Retinal pigment epithelial cell (primary cell): ENCODE data around the gene LCE1C.

Source experiments
- DNase-seq: peaks from one replicate; pipeline ENCODE4 v3.0.0-alpha.2; 2010; ENCODE audit warnings: low read depth
- H3K4me3 ChIP-seq: 2 replicates; pipeline ENCODE4 v1.5.1; 2011; ENCODE audit warnings: mild to moderate bottlenecking, low read length, control low read depth, moderate library complexity
- TF ChIP-seq, protein P1 (sequence below): conservative IDR thresholded peaks from 2 replicates; pipeline ENCODE4 v1.5.1; 2011; ENCODE audit warnings: low read depth, low read length, control low read depth, inconsistent platforms

LCE1C gene, protein sequence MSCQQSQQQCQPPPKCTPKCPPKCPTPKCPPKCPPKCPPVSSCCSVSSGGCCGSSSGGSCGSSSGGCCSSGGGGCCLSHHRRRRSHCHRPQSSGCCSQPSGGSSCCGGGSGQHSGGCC

DNA sequence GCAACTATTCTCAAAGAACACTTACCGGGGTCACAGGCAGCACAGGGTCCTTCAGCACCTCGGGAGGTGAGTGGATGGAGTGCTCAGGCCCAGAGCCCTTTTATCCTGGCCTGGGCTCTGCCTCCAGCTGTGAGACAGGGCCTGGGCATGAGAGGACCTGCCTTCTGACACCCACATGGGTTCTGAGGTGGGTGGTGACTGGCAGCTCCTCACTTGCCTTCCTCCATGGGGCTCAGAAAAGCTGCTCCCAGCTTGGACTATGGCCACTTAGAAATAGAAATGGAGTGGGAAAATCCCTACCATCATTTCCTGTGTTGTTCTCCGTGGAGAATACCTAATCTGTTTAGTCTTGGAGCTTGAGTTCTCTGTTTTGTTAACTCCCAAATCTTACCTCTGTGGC lies at the start of gene LCE1C:
LCE1C (minus strand) TSS at position 76 of the 400 bp plus-strand sequence. CDS start 1,173 bp downstream, outside the sequence.
- no peak for DNase-seq
- TF ChIP-seq, protein P1, sequence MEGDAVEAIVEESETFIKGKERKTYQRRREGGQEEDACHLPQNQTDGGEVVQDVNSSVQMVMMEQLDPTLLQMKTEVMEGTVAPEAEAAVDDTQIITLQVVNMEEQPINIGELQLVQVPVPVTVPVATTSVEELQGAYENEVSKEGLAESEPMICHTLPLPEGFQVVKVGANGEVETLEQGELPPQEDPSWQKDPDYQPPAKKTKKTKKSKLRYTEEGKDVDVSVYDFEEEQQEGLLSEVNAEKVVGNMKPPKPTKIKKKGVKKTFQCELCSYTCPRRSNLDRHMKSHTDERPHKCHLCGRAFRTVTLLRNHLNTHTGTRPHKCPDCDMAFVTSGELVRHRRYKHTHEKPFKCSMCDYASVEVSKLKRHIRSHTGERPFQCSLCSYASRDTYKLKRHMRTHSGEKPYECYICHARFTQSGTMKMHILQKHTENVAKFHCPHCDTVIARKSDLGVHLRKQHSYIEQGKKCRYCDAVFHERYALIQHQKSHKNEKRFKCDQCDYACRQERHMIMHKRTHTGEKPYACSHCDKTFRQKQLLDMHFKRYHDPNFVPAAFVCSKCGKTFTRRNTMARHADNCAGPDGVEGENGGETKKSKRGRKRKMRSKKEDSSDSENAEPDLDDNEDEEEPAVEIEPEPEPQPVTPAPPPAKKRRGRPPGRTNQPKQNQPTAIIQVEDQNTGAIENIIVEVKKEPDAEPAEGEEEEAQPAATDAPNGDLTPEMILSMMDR = no peak
- H3K4me3 ChIP-seq = no peak within 1 kb of the TSS

DNA sequence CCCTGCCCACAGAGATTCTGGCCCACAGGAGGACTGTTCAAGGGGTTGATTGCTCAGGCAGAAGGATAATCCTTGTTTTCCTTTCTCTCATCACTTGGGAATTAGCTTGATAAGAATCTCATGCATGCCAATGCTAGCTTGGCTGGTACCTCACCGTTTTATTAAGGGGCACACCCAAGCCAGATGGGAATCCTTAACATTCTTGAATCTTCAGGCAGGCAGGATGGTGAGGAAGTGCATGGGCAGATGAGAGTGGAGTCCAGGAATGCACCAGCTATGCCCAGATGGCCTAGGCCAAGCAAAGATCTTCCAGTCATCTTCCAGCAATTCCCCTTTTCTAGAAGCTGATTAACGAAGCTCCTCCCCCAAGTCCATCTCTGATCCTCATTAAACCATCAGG lies 49.2 kb upstream of the LCE1C start:
- TF ChIP-seq, protein P1 = no peak
- DNase-seq = no peak
- no peak overlapping the region for H3K4me3 ChIP-seq

DNA sequence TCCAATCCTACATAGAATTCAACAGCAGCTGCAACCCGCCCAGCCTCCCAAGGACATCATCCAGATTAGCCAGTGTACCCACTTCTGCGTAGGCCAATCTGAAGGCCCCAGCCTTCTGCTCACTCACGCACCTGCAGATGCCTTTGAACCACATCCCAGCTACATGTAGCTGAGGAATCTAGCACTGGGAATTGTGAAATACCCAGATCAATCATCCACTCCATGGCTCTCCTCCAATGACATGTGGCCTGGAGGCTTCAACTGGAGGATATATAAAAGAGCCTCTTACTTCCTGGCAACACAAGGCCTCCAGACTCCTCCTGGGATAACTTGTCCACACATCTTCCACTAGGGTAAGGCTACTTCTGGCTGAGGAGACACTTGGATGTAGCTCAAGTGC lies 36.1 kb upstream of the LCE1C start, which contains the start of gene LCE6A:
LCE6A (plus strand) TSS at position 301 of the 400 bp plus-strand sequence. CDS start 665 bp downstream, outside the sequence.
- no peak within 1 kb of the TSS for H3K4me3 ChIP-seq
- DNase-seq = no peak

DNA sequence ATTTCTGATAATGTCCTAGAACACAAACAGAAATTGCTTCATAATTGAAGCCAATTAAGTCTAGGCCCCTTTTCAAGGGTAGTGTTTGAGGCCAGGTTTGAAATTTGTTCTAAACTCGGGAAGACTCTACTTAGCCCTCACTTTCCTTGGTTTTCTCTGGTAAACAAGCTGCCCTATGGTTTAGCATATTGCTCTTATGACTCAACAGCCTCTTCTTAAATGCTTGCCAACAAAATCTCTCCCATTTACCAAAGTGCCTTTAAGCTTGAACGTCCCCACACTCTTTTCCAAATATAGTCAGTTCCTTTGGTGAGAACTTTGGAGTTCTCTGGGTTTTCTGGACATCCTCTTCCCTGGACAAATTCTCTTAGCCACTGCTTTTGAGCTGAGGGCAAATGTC lies 30.4 kb upstream of the LCE1C start:
- no peak overlapping the region for H3K4me3 ChIP-seq
- DNase-seq = no peak
- TF ChIP-seq, protein P1 = no peak

More for the DNA sequence above, 36.1 kb upstream of the LCE1C start, which contains the start of gene LCE6A:
- TF ChIP-seq, protein P1 = no peak

DNA sequence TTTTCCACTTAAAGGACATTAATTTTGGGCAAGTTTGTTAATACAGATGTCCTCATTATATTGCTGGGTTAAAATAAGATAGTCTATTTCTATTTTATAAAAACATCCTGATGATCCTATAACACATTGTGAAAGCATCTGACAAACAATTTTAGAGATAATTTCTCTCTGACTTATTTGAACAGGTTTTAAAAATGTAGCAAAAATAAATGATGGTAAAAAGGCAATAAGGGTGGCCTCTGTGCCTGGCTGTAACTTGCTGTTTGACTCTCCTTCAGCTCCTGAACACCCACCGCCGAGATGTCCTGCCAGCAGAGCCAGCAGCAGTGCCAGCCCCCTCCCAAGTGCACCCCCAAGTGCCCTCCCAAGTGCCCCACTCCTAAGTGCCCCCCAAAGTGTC lies 20.7 kb upstream of the LCE1C start, which contains the start of gene LCE1A:
LCE1A (plus strand) TSS at position 301 of the 400 bp plus-strand sequence; CDS start at position 301, 0 bp downstream.
- no peak for DNase-seq
- no peak within 1 kb of the TSS for H3K4me3 ChIP-seq
- TF ChIP-seq, protein P1 = no peak

DNA sequence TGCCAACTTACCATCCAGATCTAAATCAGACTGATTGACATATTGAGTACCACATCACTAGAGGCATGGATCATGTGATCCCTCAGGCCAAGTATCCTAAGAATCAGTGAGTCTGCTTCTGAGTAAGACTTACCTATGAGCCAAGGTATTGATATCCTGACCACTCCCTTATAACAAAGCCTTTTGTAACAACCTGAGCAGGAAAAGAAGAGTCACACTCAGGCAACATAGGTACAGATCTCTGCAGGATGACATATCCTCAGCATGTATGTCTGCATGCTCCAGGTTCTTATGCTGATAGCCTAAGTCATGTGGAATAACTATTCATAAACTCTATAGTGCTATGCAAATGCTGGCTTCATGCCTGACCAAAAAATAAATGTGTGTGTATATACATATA lies 18.5 kb upstream of the LCE1C start:
- TF ChIP-seq, protein P1 = no peak
- DNase-seq = no peak
- H3K4me3 ChIP-seq = no peak overlapping the region

DNA sequence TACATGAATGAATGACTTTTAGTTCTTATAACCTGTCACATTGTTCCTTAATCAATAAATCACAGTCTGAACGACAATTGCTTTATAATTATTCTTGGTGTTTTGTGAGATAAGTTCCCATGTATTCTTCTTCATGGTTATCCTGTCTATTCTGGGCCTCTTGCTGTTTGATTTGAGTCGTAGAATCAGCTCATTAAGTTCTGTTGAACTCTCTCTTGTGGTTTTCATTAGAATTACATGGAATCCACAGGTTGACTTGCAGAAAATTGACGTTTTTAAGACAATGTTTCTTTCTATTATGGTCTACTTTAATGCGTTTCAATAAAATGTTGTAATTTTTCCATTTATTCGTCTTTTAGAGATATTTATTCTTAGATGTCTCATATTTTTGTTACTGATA lies 16.8 kb upstream of the LCE1C start:
- no peak overlapping the region for H3K4me3 ChIP-seq
- TF ChIP-seq, protein P1 = no peak
- DNase-seq = no peak
